SK-N-SH (cell line): ENCODE results near the gene SDK1. TPM values are rescaled to one million over a fixed set of nuclear protein-coding genes. Genes with fewer than 3 reads are reported as not detected.

Experiments used
- CTCF ChIA-PET: fragments of 300-600, 350-600 bp; formaldehyde crosslinking; extraction: SDS; loops from one replicate; lab custom pipeline; 2021; lab: Yijun Ruan, JAX
- POLR2A ChIA-PET: fragments of 350-600 bp; sonication (Branson Sonifier 250); formaldehyde crosslinking; extraction: SDS; loops from one replicate; lab custom pipeline; 2020; ENCODE audit warnings: antibody characterized with exemption, inconsistent platforms; lab: Yijun Ruan, JAX
- DNase-seq: peaks from one replicate; pipeline ENCODE4 v3.0.0; 2012
- H2AFZ ChIP-seq: fragments of 200-600 bp; sonication (generic); 2 replicates; pipeline ENCODE4 v1.8.1; 2016; ENCODE audit warnings: antibody characterized with exemption, mild to moderate bottlenecking, low read depth
- H3F3A ChIP-seq: fragments of 200-600 bp; sonication (generic); replicated peaks from 2 replicates; pipeline ENCODE3; 2016; ENCODE audit warnings: antibody characterized with exemption, mild to moderate bottlenecking; ENCODE audit not compliant: insufficient read depth
- H3K27ac ChIP-seq, 2 experiments: fragments of 200-500 bp in 1 of 2; fragments of 200-600 bp in 1 of 2; sonication (Bioruptor generic) in 1 of 2; sonication (generic), shearing (Covaris generic) in 1 of 2; 2 replicates each; pipeline versions ENCODE4 v1.5.1 to v1.6.1; 2014 to 2016; ENCODE audit warnings: low read depth in 2 of 2, inconsistent platforms in 1 of 2, low read length in 1 of 2, mild to moderate bottlenecking in 1 of 2, mixed read lengths in 1 of 2
- H3K27me3 ChIP-seq: fragments of 200-600 bp; sonication (generic), shearing (Covaris generic); 2 replicates; pipeline ENCODE4 v1.6.1; 2016; ENCODE audit warnings: mixed run types; ENCODE audit not compliant: insufficient read depth
- H3K36me3 ChIP-seq, 2 experiments: fragments of 200-500 bp in 1 of 2; fragments of 200-600 bp in 1 of 2; sonication (Bioruptor generic) in 1 of 2; sonication (generic) in 1 of 2; replicated peaks in 1 of 2; 2 replicates each; pipeline versions ENCODE3 to v1.5.1; 2014 to 2016; ENCODE audit warnings: low read length in 1 of 2, mild to moderate bottlenecking in 1 of 2; ENCODE audit not compliant: insufficient read depth in 2 of 2, control insufficient read depth in 1 of 2
- H3K4me1 ChIP-seq, 2 experiments: fragments of 200-500 bp in 1 of 2; fragments of 200-600 bp in 1 of 2; sonication (Bioruptor generic) in 1 of 2; sonication (generic), shearing (Covaris generic) in 1 of 2; 2 replicates each; pipeline versions ENCODE4 v1.5.1 to v1.6.1; 2014 to 2016; ENCODE audit warnings: low read depth in 1 of 2, low read length in 1 of 2, mixed run types in 1 of 2; ENCODE audit not compliant: insufficient read depth in 2 of 2, control insufficient read depth in 1 of 2
- H3K4me2 ChIP-seq: fragments of 200-600 bp; sonication (generic), shearing (Covaris generic); 2 replicates; pipeline ENCODE4 v1.6.1; 2017; ENCODE audit warnings: mixed run types
- H3K4me3 ChIP-seq, 2 experiments: fragments of 200-500 bp in 1 of 2; fragments of 200-600 bp in 1 of 2; sonication (Bioruptor generic) in 1 of 2; sonication (generic), shearing (Covaris generic) in 1 of 2; 2 replicates each; pipeline versions ENCODE4 v1.5.1 to v1.8.1; 2014 to 2016; ENCODE audit warnings: low read depth in 2 of 2, inconsistent platforms in 1 of 2, low read length in 1 of 2, mild to moderate bottlenecking in 1 of 2, mixed read lengths in 1 of 2, moderate library complexity in 1 of 2
- H3K79me2 ChIP-seq: fragments of 200-600 bp; sonication (generic); 2 replicates; pipeline ENCODE4 v1.8.1; 2017; ENCODE audit warnings: mild to moderate bottlenecking; ENCODE audit not compliant: insufficient read depth
- H3K9ac ChIP-seq: fragments of 200-600 bp; sonication (generic); 2 replicates; pipeline ENCODE4 v1.6.1; 2017; ENCODE audit warnings: mixed run types
- H3K9me2 ChIP-seq: fragments of 200-600 bp; sonication (generic); 2 replicates; pipeline ENCODE4 v1.6.1; 2017; ENCODE audit warnings: mixed run types
- H3K9me3 ChIP-seq: fragments of 200-600 bp; sonication (generic); 2 replicates; pipeline ENCODE4 v1.6.1; 2017; ENCODE audit warnings: mixed run types, mild to moderate bottlenecking, moderate library complexity
- H4K20me1 ChIP-seq: fragments of 200-600 bp; sonication (generic); 2 replicates; pipeline ENCODE4 v1.6.1; 2017; ENCODE audit warnings: mild to moderate bottlenecking, mixed run types; ENCODE audit not compliant: insufficient read depth
- CTCF ChIP-seq: fragments of 200-600 bp; sonication (generic); IDR thresholded peaks from 2 replicates; pipeline ENCODE4 v1.6.1; 2017; ENCODE audit warnings: antibody characterized with exemption, mild to moderate bottlenecking, moderate library complexity
- EP300 ChIP-seq, 2 experiments: IDR thresholded peaks; 2 replicates each; pipeline versions ENCODE4 v1.4.0 to v1.6.1; 2012; ENCODE audit warnings: borderline replicate concordance in 1 of 2, low read depth in 1 of 2, low read length in 1 of 2
- FOXJ3 ChIP-seq: sonication (generic); formaldehyde crosslinking; IDR thresholded peaks from 2 replicates; pipeline ENCODE4 v1.5.1; 2020; ENCODE audit warnings: mild to moderate bottlenecking, missing genetic modification reagents
- MAX ChIP-seq: IDR thresholded peaks from 2 replicates; pipeline ENCODE4 v1.4.0; 2012; ENCODE audit warnings: low read depth
- MXI1 ChIP-seq: IDR thresholded peaks from 2 replicates; pipeline ENCODE4 v1.6.1; 2012; ENCODE audit warnings: mild to moderate bottlenecking, low read depth, low read length, improper control_type of control experiment
- NFIC ChIP-seq: IDR thresholded peaks from 2 replicates; pipeline ENCODE4 v1.4.0; 2012; ENCODE audit warnings: borderline replicate concordance
- PBX3 ChIP-seq: IDR thresholded peaks from 2 replicates; pipeline ENCODE4; 2012
- RFX5 ChIP-seq: IDR thresholded peaks from 2 replicates; pipeline ENCODE4 v1.6.1; 2012; ENCODE audit warnings: mild to moderate bottlenecking, improper control_type of control experiment, low read length
- SMC3 ChIP-seq: IDR thresholded peaks from 2 replicates; pipeline ENCODE4 v1.6.1; 2012; ENCODE audit warnings: low read depth, low read length, improper control_type of control experiment
- TAF1 ChIP-seq: IDR thresholded peaks from 2 replicates; pipeline ENCODE4 v1.6.1; 2012; ENCODE audit warnings: low read depth, mild to moderate bottlenecking, low read length, moderate library complexity, borderline replicate concordance
- TCF12 ChIP-seq: IDR thresholded peaks from 2 replicates; pipeline ENCODE4 v1.4.0; 2012
- YY1 ChIP-seq: IDR thresholded peaks from 2 replicates; pipeline ENCODE4 v1.4.0; 2012; ENCODE audit warnings: low read depth, mild to moderate bottlenecking
- WGBS: methylation state at CpG from one replicate; pipeline ENCODE4 v1.1.6; 2017; ENCODE audit warnings: low lambda C conversion rate; 5-methylcytosine and 5-hydroxymethylcytosine counted together
- polyA plus RNA-seq, 3 experiments: library from polyadenylated mRNA; depleted of rRNA; stranded (reverse); fragments of >200 nt; gene quantifications; 2 replicates each; pipeline ENCODE4 v1.2.3, GENCODE V29; 2012
- TF ChIP-seq, protein P1 (sequence below): IDR thresholded peaks from 2 replicates; pipeline ENCODE4 v1.6.1; 2012; ENCODE audit warnings: mild to moderate bottlenecking, low read depth, low read length, moderate library complexity
- TF ChIP-seq, protein P2 (sequence below): fragments of 150-350 bp; IDR thresholded peaks from 2 replicates; pipeline ENCODE4 v1.6.1; 2016; ENCODE audit warnings: mild to moderate bottlenecking, low read depth, low read length

Gene SDK1
- polyA plus RNA-seq, 1 of the 3 experiments (the other 2 are of a cell fraction) = 1.2 TPM

DNA sequence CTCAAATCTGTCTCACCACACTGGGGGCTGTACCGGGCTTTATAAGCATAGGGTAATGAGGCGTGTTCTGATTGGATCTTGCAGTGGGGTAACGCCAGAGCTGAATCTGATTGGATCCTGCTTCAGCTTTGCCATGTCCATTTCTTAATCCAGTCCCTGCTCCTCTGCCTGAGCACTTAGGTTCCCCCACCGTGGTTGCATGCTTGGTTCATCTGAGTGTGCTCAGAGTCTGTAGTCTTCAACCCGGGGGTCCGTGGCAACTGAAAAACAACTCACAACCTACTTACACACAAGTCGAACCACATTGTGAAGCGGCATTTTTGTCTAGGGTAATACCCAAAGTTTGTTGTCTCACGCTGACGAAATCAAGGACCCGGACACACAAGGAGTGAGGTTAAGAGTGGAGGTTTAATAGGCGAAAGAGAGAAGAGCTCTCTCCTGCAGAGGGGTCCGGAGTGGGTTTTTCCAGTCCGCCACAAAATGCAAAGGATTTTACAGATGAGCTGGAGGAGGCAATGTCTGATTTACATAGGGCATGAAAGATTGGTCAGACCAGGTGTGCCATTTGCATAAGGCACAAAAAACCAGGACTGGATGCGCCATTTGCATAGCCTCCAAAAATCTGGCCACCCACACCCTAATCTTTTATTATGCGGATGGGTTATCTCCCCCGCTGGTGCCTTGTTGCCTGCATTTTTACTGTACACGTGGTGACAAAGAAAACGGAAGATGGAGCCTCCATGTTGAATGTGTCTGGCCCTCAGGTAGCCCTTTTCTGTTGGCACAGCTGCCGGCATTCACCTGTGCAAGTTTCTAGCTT lies 739.3 kb downstream of the SDK1 start (continued):
- TF ChIP-seq, protein P1, sequence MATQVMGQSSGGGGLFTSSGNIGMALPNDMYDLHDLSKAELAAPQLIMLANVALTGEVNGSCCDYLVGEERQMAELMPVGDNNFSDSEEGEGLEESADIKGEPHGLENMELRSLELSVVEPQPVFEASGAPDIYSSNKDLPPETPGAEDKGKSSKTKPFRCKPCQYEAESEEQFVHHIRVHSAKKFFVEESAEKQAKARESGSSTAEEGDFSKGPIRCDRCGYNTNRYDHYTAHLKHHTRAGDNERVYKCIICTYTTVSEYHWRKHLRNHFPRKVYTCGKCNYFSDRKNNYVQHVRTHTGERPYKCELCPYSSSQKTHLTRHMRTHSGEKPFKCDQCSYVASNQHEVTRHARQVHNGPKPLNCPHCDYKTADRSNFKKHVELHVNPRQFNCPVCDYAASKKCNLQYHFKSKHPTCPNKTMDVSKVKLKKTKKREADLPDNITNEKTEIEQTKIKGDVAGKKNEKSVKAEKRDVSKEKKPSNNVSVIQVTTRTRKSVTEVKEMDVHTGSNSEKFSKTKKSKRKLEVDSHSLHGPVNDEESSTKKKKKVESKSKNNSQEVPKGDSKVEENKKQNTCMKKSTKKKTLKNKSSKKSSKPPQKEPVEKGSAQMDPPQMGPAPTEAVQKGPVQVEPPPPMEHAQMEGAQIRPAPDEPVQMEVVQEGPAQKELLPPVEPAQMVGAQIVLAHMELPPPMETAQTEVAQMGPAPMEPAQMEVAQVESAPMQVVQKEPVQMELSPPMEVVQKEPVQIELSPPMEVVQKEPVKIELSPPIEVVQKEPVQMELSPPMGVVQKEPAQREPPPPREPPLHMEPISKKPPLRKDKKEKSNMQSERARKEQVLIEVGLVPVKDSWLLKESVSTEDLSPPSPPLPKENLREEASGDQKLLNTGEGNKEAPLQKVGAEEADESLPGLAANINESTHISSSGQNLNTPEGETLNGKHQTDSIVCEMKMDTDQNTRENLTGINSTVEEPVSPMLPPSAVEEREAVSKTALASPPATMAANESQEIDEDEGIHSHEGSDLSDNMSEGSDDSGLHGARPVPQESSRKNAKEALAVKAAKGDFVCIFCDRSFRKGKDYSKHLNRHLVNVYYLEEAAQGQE = no peak
- TF ChIP-seq MXI1 = no peak

- ChIA-PET POLR2A (no interaction called here), CTCF (no interaction called here)
- peak; percentile 9 for DNase-seq
Measured at GRCh38 chr7:4042402-4043045, 741.5 kb downstream of the SDK1 start.

More at GRCh38 chr7:4042402-4043045, 741.5 kb downstream of the SDK1 start:
- Histone ChIP-seq H3K4me1 (no peaks in the 10 kb centered on the region; a peak in 1 of 4 replicates), H3K27me3 (no peaks in the 10 kb centered on the region), H3K9ac (no peak overlapping the region), H2AFZ (no peak overlapping the region), H3K79me2 (no peaks in the 10 kb centered on the region), H4K20me1 (no peaks in the 10 kb centered on the region), H3F3A (no peaks in the 10 kb centered on the region), H3K9me2 (no peaks in the 10 kb centered on the region), H3K9me3 (no peaks in the 10 kb centered on the region), H3K4me2 (no peak overlapping the region), H3K27ac (no peak overlapping the region), H3K4me3 (no peak overlapping the region), H3K36me3 (no peaks in the 10 kb centered on the region)
- TF ChIP-seq TCF12 (no peak), YY1 (no peak), PBX3 (no peak), SMC3 (no peak), TAF1 (no peak), CTCF (no peak), MAX (no peak), FOXJ3 (CRISPR knock-in tag) (no peak), NFIC (no peak), EP300 (IDR thresholded peaks at IDR 0.05; ENCODE audit: borderline replicate concordance in 1 of 2, low read depth in 1 of 2, low read length in 1 of 2) (no peak), RFX5 (no peak)
- TF ChIP-seq, protein P2, sequence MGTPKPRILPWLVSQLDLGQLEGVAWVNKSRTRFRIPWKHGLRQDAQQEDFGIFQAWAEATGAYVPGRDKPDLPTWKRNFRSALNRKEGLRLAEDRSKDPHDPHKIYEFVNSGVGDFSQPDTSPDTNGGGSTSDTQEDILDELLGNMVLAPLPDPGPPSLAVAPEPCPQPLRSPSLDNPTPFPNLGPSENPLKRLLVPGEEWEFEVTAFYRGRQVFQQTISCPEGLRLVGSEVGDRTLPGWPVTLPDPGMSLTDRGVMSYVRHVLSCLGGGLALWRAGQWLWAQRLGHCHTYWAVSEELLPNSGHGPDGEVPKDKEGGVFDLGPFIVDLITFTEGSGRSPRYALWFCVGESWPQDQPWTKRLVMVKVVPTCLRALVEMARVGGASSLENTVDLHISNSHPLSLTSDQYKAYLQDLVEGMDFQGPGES = no peak
- 49% methylated on average over 9 of the region's 11 CpGs for WGBS
